ENCODE results near the gene FHOD3. TPM values are rescaled to one million over a fixed set of nuclear protein-coding genes. Genes with fewer than 3 reads are reported as not detected.

FHOD3 gene
- total RNA-seq, 1 donor from 2014 or later = 5.6 TPM

DNA sequence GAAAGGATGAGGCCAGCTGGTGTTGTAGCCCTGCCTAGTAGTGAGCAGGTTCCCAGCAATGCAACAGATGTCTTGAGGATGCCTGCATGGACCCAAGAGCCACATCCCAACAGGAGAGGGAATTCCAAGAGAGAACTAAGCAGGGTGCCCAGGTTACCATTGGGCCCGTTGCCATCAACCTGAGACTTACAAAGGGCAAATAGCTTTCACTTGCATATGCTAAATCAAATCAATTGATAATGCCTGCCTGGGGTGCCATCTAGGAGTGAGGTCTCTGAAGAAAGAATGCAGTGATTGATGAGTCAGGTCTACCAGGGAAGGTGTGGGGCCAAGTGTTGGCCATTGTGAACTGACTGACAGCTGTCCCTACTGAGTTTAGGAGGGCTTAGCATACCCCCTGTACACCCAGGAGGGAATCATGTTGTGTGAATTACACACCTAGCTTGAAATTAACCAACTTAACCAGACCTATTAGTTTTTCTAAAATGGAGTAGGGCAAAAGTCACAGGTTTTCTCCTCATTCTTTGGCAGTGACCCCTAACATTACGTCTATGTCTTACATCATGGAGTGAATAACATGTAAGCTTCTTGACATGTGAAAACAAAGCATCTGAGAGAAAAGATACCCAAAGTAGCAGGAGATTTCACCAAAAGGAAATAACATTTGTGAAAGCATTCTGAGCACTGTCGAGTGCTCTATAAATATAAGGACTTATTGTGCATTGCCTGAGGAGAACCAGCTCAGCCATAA is 32.3 kb downstream of the FHOD3 start:
- no peak overlapping the region for H3K27ac ChIP-seq
- intact Hi-C loops (cut with DNase I) = no loop called here
- no peak overlapping the region for H3K4me3 ChIP-seq
- TF ChIP-seq, protein P1, sequence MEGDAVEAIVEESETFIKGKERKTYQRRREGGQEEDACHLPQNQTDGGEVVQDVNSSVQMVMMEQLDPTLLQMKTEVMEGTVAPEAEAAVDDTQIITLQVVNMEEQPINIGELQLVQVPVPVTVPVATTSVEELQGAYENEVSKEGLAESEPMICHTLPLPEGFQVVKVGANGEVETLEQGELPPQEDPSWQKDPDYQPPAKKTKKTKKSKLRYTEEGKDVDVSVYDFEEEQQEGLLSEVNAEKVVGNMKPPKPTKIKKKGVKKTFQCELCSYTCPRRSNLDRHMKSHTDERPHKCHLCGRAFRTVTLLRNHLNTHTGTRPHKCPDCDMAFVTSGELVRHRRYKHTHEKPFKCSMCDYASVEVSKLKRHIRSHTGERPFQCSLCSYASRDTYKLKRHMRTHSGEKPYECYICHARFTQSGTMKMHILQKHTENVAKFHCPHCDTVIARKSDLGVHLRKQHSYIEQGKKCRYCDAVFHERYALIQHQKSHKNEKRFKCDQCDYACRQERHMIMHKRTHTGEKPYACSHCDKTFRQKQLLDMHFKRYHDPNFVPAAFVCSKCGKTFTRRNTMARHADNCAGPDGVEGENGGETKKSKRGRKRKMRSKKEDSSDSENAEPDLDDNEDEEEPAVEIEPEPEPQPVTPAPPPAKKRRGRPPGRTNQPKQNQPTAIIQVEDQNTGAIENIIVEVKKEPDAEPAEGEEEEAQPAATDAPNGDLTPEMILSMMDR (IDR thresholded peaks at IDR 0.05) = no peak
- TF ChIP-seq POLR2AphosphoS5 (IDR thresholded peaks at IDR 0.05; ENCODE audit: insufficient read depth in 1 of 2, low read depth in 1 of 2) (no peak), POLR2A (IDR thresholded peaks at IDR 0.05) (no peak)
- no peaks in the 10 kb centered on the region for H3K27me3 ChIP-seq
- no peaks in the 10 kb centered on the region for H3K4me1 ChIP-seq
- peak; percentile 22 to 52 for DNase-seq (ENCODE audit: extremely low spot score in 2 of 2)
- no peaks in the 10 kb centered on the region for H3K9me3 ChIP-seq
- H3K36me3 ChIP-seq = no peaks in the 10 kb centered on the region

DNA sequence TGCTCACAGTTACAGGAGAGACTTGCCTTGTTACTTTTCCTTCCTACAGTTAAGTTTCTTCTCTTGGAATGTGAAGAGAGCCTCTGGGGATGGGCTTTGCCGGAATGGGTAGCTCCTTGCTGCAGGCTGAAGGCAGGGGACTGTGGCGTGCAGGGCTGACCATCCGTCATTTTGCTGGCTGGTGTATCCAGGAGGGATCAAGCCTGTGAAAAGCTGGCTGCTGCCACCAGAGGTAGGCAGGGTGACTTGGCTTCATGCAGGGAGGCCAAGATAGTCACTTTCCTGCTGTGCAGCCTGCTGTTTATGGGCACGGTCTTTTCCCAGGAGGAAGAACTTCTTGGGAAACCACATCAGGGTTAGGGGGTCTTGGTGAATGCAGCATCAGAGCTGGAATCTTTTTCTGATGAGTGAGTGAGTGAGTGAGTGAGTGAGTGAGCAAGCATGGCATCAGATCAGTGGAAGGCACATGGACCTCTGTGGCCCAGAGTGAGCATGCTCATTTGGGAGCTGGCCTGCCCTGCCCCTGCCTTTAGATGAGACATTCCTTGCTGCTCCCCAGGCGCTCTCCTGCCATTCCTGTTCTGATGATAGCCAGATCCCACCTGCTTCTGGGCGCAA is 33.0 kb downstream of the FHOD3 start:
- Histone ChIP-seq H3K4me1 (no peaks in the 10 kb centered on the region), H3K36me3 (no peaks in the 10 kb centered on the region), H3K4me3 (no peak overlapping the region), H3K27me3 (no peaks in the 10 kb centered on the region), H3K9me3 (no peaks in the 10 kb centered on the region), H3K27ac (no peak overlapping the region)
- DNase-seq (ENCODE audit: extremely low spot score in 2 of 2) = peak; percentile 74 to 84
- TF ChIP-seq, protein P1 (IDR thresholded peaks at IDR 0.05) = no peak
- TF ChIP-seq POLR2A (IDR thresholded peaks at IDR 0.05) (no peak), POLR2AphosphoS5 (IDR thresholded peaks at IDR 0.05; ENCODE audit: insufficient read depth in 1 of 2, low read depth in 1 of 2) (no peak)
- intact Hi-C loops (cut with DNase I) = no loop called here

DNA sequence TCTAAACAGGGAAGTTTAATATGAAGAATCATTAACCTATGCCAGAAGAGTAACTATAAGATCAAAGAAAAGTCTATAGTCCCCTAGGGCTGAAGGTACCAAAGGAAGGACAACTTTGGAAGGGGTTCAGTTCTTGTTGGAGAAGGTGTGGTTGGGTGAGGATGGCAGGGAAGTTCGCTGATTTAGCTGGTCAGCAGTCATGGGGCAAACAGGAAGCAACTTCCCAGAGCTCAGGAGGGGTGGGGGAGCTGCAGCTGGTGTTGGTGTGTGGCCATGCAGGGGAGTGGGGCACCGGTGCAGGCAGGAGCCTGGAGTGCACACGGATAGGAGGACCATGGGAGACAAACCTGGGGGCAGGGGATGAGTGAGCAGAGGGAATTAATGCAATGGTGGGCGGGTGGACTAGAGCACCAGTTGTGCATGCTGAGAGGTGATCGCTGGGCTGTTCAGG is 34.0 kb downstream of the FHOD3 start:
- intact Hi-C loops (cut with DNase I) = no loop called here
- no peaks in the 10 kb centered on the region for H3K27me3 ChIP-seq

DNA sequence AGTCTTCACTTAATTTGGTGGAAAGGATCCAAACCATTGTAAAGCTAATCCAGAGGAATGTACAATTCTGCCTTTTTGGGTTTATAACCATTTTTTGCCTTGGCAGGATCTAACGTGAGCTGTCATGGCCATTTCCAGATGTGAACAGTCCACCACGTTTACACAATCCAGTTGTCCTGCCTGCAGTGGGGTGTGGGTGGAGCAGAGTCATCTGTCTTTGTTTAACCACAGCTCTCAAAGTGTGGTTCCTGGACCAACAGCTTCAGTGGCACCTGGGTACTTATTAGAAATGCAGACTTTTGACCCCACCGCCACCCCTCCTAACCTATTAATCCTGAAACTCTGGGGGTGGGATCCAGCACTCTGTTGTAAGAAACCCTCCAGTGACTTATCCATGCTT is 35.9 kb downstream of the FHOD3 start:
- no peak overlapping the region for H3K27ac ChIP-seq
- H3K27me3 ChIP-seq = no peaks in the 10 kb centered on the region
- peak in 1 of 2 donors; percentile 70 for DNase-seq (ENCODE audit: extremely low spot score in 2 of 2)
- no peaks in the 10 kb centered on the region for H3K36me3 ChIP-seq
- TF ChIP-seq POLR2A (IDR thresholded peaks at IDR 0.05) (no peak), POLR2AphosphoS5 (IDR thresholded peaks at IDR 0.05; ENCODE audit: insufficient read depth in 1 of 2, low read depth in 1 of 2) (no peak)
- TF ChIP-seq, protein P1 (IDR thresholded peaks at IDR 0.05) = no peak
- intact Hi-C loops (cut with DNase I) = no loop called here
- no peaks in the 10 kb centered on the region for H3K4me1 ChIP-seq
- H3K4me3 ChIP-seq = no peak overlapping the region
- H3K9me3 ChIP-seq = no peaks in the 10 kb centered on the region

More for the DNA sequence above, 34.0 kb downstream of the FHOD3 start:
- Histone ChIP-seq H3K9me3 (no peaks in the 10 kb centered on the region), H3K4me3 (no peak overlapping the region), H3K27ac (no peak overlapping the region), H3K4me1 (no peaks in the 10 kb centered on the region), H3K36me3 (no peaks in the 10 kb centered on the region)
- TF ChIP-seq, protein P1 (IDR thresholded peaks at IDR 0.05) = no peak
- TF ChIP-seq POLR2AphosphoS5 (IDR thresholded peaks at IDR 0.05; ENCODE audit: insufficient read depth in 1 of 2, low read depth in 1 of 2) (no peak), POLR2A (IDR thresholded peaks at IDR 0.05) (no peak)
- peak; percentile 72 to 91 for DNase-seq (ENCODE audit: extremely low spot score in 2 of 2)

DNA sequence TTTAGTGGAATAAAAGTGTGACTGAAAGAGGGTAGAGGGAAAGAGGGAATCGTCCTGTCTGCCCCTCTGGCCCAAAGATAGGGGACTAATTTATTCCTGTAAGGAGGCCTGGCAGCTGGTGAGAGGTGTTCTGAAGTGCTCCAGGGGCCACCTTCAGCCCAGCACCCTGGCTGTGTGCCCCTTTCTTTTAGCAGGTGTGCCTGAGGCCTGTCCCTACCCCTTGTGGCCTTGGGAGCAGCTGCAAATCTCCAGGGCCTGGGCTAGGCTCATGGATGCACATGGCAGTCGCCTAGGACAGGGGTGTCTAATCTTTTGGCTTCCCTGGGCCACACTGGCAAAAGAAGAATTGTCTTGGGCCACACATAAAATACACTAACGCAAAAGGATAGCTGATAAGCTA is 37.3 kb downstream of the FHOD3 start:
- intact Hi-C loops (cut with DNase I) = no loop called here
- H3K27me3 ChIP-seq = no peaks in the 10 kb centered on the region
- H3K4me3 ChIP-seq = no peak overlapping the region
- peak in 1 of 2 donors; percentile 54 for DNase-seq (ENCODE audit: extremely low spot score in 2 of 2)
- no peaks in the 10 kb centered on the region for H3K9me3 ChIP-seq
- H3K36me3 ChIP-seq = no peaks in the 10 kb centered on the region
- TF ChIP-seq POLR2AphosphoS5 (IDR thresholded peaks at IDR 0.05; ENCODE audit: insufficient read depth in 1 of 2, low read depth in 1 of 2) (no peak), POLR2A (IDR thresholded peaks at IDR 0.05) (no peak)
- TF ChIP-seq, protein P1 (IDR thresholded peaks at IDR 0.05) = no peak
- H3K4me1 ChIP-seq = no peaks in the 10 kb centered on the region
- H3K27ac ChIP-seq = no peak overlapping the region
